Measurements from ENCODE around the gene ITFG1.

DNA sequence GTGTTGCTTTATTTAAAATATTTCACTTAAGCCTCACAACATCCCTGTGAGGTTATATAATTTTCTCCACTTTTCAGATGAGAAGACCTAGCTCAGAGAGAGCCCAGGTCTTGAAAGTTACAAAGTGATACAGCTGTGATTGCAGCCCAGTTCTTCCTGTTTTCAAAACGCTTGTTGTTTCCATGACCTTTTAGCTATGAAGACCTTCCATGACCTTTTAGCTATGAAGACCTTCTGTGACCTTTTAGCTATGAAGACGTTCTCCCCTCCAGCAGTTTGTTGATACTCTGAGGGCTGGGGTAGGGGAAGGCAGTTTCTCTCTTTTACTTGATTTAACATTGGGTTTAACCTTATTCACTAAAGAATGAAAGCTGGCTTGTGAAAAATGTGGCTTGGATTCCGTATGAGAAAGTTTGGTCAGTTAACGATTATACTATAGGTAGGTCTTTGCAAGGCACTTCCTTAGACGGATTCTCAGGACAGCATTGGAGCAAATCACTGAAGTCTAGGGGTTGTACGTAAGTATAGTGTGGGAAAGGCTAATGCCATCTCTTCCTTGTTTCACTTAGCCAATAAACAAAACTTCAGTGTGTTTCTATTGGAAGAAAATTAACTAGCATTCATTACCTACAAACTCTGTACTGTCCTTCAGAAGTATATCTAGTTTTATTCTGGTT is 21.0 kb upstream of the ITFG1 start:
- TF ChIP-seq, protein P1, sequence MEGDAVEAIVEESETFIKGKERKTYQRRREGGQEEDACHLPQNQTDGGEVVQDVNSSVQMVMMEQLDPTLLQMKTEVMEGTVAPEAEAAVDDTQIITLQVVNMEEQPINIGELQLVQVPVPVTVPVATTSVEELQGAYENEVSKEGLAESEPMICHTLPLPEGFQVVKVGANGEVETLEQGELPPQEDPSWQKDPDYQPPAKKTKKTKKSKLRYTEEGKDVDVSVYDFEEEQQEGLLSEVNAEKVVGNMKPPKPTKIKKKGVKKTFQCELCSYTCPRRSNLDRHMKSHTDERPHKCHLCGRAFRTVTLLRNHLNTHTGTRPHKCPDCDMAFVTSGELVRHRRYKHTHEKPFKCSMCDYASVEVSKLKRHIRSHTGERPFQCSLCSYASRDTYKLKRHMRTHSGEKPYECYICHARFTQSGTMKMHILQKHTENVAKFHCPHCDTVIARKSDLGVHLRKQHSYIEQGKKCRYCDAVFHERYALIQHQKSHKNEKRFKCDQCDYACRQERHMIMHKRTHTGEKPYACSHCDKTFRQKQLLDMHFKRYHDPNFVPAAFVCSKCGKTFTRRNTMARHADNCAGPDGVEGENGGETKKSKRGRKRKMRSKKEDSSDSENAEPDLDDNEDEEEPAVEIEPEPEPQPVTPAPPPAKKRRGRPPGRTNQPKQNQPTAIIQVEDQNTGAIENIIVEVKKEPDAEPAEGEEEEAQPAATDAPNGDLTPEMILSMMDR (IDR thresholded peaks at IDR 0.05) = no peak
- TF ChIP-seq POLR2A (IDR thresholded peaks at IDR 0.05) = no peak

Measured in right lobe of liver (tissue), 4 donors.